Lung (tissue), 16 donors: ENCODE results near the gene SLC5A3. TPM values are rescaled to one million over a fixed set of nuclear protein-coding genes. Genes with fewer than 3 reads are reported as not detected.

ENCODE experiments used
- ATAC-seq: fragments of 200-7000 bp; cut with Tn5 transposase; one replicate; pipeline ENCODE4 v1.9.1; 2020; ENCODE audit warnings: moderate number of reproducible peaks; ENCODE audit not compliant: insufficient read depth, low FRiP score
- DNase-seq, 3 donors: peaks; one replicate each; pipeline ENCODE4 v3.0.0-alpha.2; 2013 to 2017
- H3K27ac ChIP-seq, 2 donors: one replicate each; pipeline ENCODE4 v1.5.1; 2013; ENCODE audit warnings: mild to moderate bottlenecking in 2 of 2, moderate library complexity in 2 of 2, control low read depth in 1 of 2, inconsistent platforms in 1 of 2, low read depth in 1 of 2, low read length in 1 of 2
- H3K27me3 ChIP-seq, 3 donors: one replicate each; pipeline ENCODE4 v1.5.1; 2013; ENCODE audit warnings: low read length in 2 of 3; ENCODE audit not compliant: control insufficient read depth in 3 of 3, insufficient read depth in 3 of 3
- H3K36me3 ChIP-seq, 4 donors: one replicate each; pipeline ENCODE4 v1.5.1; 2013; ENCODE audit warnings: low read length in 4 of 4, mild to moderate bottlenecking in 1 of 4, moderate library complexity in 1 of 4; ENCODE audit not compliant: control insufficient read depth in 4 of 4, insufficient read depth in 4 of 4
- H3K4me1 ChIP-seq, 5 donors: one replicate each; pipeline ENCODE4 v1.5.1; 2013; ENCODE audit warnings: low read length in 5 of 5, mild to moderate bottlenecking in 2 of 5, moderate library complexity in 1 of 5; ENCODE audit not compliant: control insufficient read depth in 5 of 5, insufficient read depth in 5 of 5
- H3K4me3 ChIP-seq: one replicate; pipeline ENCODE4 v1.5.1; 2013; ENCODE audit warnings: mild to moderate bottlenecking, control low read depth, moderate library complexity
- H3K9ac ChIP-seq, 2 donors: one replicate each; pipeline ENCODE4 v1.5.1; 2013; ENCODE audit warnings: low read length in 2 of 2, control low read depth in 1 of 2; ENCODE audit not compliant: insufficient read depth in 1 of 2
- H3K9me3 ChIP-seq, 4 donors: one replicate each; pipeline ENCODE4 v1.5.1; 2013; ENCODE audit warnings: low read length in 3 of 4, mild to moderate bottlenecking in 1 of 4, moderate library complexity in 1 of 4; ENCODE audit not compliant: control insufficient read depth in 4 of 4, insufficient read depth in 3 of 4
- CTCF ChIP-seq: IDR thresholded peaks from 2 replicates; pipeline ENCODE4 v1.5.1; 2012; ENCODE audit warnings: mild to moderate bottlenecking; ENCODE audit errors: control extremely low read depth, extremely low read depth
- WGBS, 2 donors: extraction: QIAGEN DNeasy Blood & Tissue Kit; methylation state at CpG; one replicate each; pipeline ENCODE4 v1.1.7; 2013; 5-methylcytosine and 5-hydroxymethylcytosine counted together
- long read RNA-seq, 5 donors: transcript quantifications; one replicate each; lab custom pipeline, GENCODE V29; 2026
- polyA plus RNA-seq, 2 donors: library from polyadenylated mRNA; stranded (reverse); fragments of 200-250 nt; gene quantifications; one replicate each; pipeline ENCODE4 v1.2.1, GENCODE V29; 2013
- total RNA-seq, 2 donors: library from RNA; depleted of rRNA in 1 of 2; stranded (reverse); fragments of >200 nt in 1 of 2; gene quantifications; one replicate each; pipeline ENCODE4 v1.2.1, GENCODE V29; 2014 to 2021
- donor health status: control.
- donor health status: control.
- donor health status: Bipolar disorder and iron deficiency.
- donor health status: healthy.
- donor health status: DM: yes; HTN: yes; CAD: no.

SLC5A3 gene
- 10 to 100 TPM; 10.9 to 49.1 TPM for total RNA-seq
- polyA plus RNA-seq: 1 to 10 TPM; 1.8 to 3.1 TPM
- long read RNA-seq, donor 1, full-length matches to known transcripts: 14 of 14 reads
- long read RNA-seq, donor 1, partial matches to known transcripts: 0 of 14 reads
- long read RNA-seq, donor 1, other reads (novel, unspliced or antisense): 0 of 14 reads
- long read RNA-seq, donor 2: 0 reads
- long read RNA-seq, donor 3, full-length matches to known transcripts: 3 of 3 reads
- long read RNA-seq, donor 3, partial matches to known transcripts: 0 of 3 reads
- long read RNA-seq, donor 3, other reads (novel, unspliced or antisense): 0 of 3 reads
- long read RNA-seq, donor 4, full-length matches to known transcripts: 1 of 1 reads
- long read RNA-seq, donor 4, partial matches to known transcripts: 0 of 1 reads
- long read RNA-seq, donor 4, other reads (novel, unspliced or antisense): 0 of 1 reads
- long read RNA-seq, donor 5, full-length matches to known transcripts: 6 of 6 reads
- long read RNA-seq, donor 5, partial matches to known transcripts: 0 of 6 reads
- long read RNA-seq, donor 5, other reads (novel, unspliced or antisense): 0 of 6 reads

- peaks cover 0 to 2% (median under 1%) of the 10 kb centered on the region in 4 donors for H3K36me3 ChIP-seq
- ATAC-seq (peak; percentile 80), DNase-seq (peak; percentile 91 to 95 (median 92))
- WGBS, 2 donors: 1 to 2% methylated on average over 33 to 102 of the region's 104 CpGs
- peak within 1 kb of the TSS; percentile 87 to 95 for H3K27ac ChIP-seq
- no peak for TF ChIP-seq CTCF
- no peaks in the 10 kb centered on the region for H3K9me3 ChIP-seq
- peak within 1 kb of the TSS; percentile 91 for H3K4me3 ChIP-seq
- H3K9ac ChIP-seq: peak within 1 kb of the TSS; percentile 35 to 47
- peaks cover 5 to 42% (median 21%) of the 10 kb centered on the region in 5 donors for H3K4me1 ChIP-seq
- no peaks in the 10 kb centered on the region for H3K27me3 ChIP-seq
These were observed at the start of gene SLC5A3, which contains the start of gene MRPS6 for GRCh38 chr21:34073032-34073748. Gene SLC5A3 (plus strand): TSS chr21:34073578. CDS start chr21:34095199, 21,621 bp downstream. Gene MRPS6 (plus strand): TSS chr21:34073578. CDS start chr21:34073701, 123 bp downstream.

DNA sequence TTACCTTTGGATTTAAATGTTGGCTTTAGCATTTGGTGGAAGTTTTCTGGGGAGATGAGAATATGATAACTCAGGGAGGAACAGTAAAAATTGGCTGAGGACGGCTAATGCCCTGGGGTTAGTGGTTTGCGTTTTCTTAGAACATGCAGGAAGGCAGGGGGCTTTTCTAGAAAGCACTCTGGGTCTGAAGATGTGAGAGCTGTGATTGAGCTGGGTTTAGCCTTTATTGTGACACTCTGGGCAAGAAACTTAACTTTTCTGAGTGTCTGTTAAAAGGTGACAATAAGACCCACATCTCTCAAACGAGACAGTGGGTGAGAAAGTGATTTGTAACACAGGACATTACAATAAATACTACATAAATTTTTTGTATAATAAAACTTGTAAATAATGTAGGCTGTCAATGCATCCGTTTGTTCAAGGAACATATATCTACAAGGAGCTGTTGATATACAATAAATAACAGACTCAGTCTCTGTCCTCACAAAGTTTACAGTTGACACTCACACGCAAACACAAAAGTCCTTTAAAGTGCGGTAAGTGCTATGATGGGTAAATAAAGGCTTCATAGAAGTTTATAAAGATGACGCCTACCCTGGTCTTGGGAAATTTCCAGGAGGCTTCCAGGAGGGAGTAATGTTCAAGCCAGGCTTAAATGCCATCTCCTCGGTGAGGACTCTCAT lies 49.5 kb upstream of the SLC5A3 start:
- Histone ChIP-seq H3K27ac (no peak overlapping the region), H3K36me3 (no peaks in the 10 kb centered on the region), H3K9ac (no peak overlapping the region), H3K4me1 (peaks cover 0 to 13% (median 7%) of the 10 kb centered on the region in 5 donors), H3K9me3 (peaks cover 0 to 3% (median 1%) of the 10 kb centered on the region in 4 donors), H3K4me3 (no peak overlapping the region), H3K27me3 (no peaks in the 10 kb centered on the region)
- DNase-seq (no peak), ATAC-seq (no peak)
- 64 to 78% methylated on average over 8 of the region's 8 CpGs for WGBS, 2 donors
- no peak for TF ChIP-seq CTCF

- WGBS, 2 donors: 94 to 96% methylated on average over 3 of the region's 3 CpGs
- DNase-seq: no peak
These were observed 49.0 kb upstream of the SLC5A3 start for GRCh38 chr21:34024374-34024693.

More at GRCh38 chr21:34024374-34024693, 49.0 kb upstream of the SLC5A3 start:
- Histone ChIP-seq H3K4me1 (peaks cover 0 to 13% (median 7%) of the 10 kb centered on the region in 5 donors), H3K27me3 (no peaks in the 10 kb centered on the region), H3K36me3 (no peaks in the 10 kb centered on the region), H3K9me3 (peaks cover 0 to 3% (median 1%) of the 10 kb centered on the region in 4 donors), H3K9ac (no peak overlapping the region), H3K4me3 (no peak overlapping the region), H3K27ac (no peak overlapping the region)
- ATAC-seq: no peak
- TF ChIP-seq CTCF: no peak
